ENCODE measurements around the gene AGAP2. TPM values are rescaled to one million over a fixed set of nuclear protein-coding genes. Genes with fewer than 3 reads are reported as not detected.

Gene AGAP2
- total and polyA plus RNA-seq, 2 of the 8 experiments (the other 6 are each of a cell fraction or from before 2014, with no cell fraction given) = 1.5 TPM

DNA sequence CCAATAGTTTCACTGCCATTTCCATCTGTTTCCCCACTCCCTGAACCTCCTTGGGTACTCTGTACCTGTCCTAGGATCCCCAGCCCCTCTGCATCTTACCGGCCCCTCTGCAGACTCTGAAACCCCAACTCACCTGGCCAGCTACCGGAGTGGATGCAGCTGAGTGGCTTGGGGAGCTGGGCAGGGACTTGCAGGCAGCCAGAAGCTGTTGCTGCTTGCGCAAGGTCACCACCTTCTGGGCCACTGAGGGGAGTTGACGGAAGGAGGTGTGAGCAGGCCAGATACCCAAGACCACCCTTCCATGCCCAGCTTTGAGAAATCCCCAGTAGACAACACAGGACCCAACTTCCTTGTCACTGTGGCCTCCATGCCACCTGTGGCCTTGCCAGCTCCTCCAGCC is 6.3 kb downstream of the AGAP2 start:
- Histone ChIP-seq H3K4ac (replicated peaks; ENCODE audit: insufficient read length, low read depth, low read length) (no peak overlapping the region), H2BK15ac (ENCODE audit: low read length) (no peak overlapping the region), H4K20me1 (replicated peaks in 1 of 2; ENCODE audit: control insufficient read depth in 1 of 2, insufficient read depth in 2 of 2, low read length in 2 of 2) (peaks cover 0 to 19% of the 10 kb centered on the region in 2 experiments), H2BK20ac (ENCODE audit: low read length) (no peak overlapping the region), H3K4me2 (ENCODE audit: insufficient read depth in 1 of 2, low read depth in 2 of 2, low read length in 2 of 2) (no peak overlapping the region), H2BK5ac (ENCODE audit: low read depth, low read length) (no peak overlapping the region), H4K5ac (ENCODE audit: insufficient read length, low read depth, low read length) (no peak overlapping the region), H3K18ac (ENCODE audit: extremely low read depth, low read length) (no peak overlapping the region), H3K27ac (ENCODE audit: low read depth, low read length) (no peak overlapping the region), H3K27me3 (replicated peaks in 1 of 4; ENCODE audit: control insufficient read depth in 3 of 4, extremely low read depth in 1 of 4, insufficient read depth in 3 of 4, low read length in 3 of 4) (peaks cover 36 to 96% (median 80%) of the 10 kb centered on the region in 4 experiments), H2AFZ (ENCODE audit: low read length) (no peak overlapping the region), H3K4me3 (ENCODE audit: extremely low read depth in 1 of 4, insufficient read depth in 2 of 4, low read depth in 3 of 4, low read length in 4 of 4) (no peak overlapping the region), H3K14ac (ENCODE audit: insufficient read length) (no peak overlapping the region), H3K23ac (ENCODE audit: insufficient read length) (no peak overlapping the region), H2AK5ac (ENCODE audit: low read depth, low read length) (no peak overlapping the region), H3K79me1 (ENCODE audit: low read depth, low read length) (no peaks in the 10 kb centered on the region), H3K4me1 (replicated peaks in 1 of 4; ENCODE audit: control insufficient read depth in 3 of 4, insufficient read depth in 4 of 4, low read length in 3 of 4) (peaks cover 6 to 21% (median 13%) of the 10 kb centered on the region in 4 experiments; a peak in 6 of 7 replicates), H4K8ac (ENCODE audit: extremely low read depth, insufficient read depth, low read length) (no peak overlapping the region), H3K56ac (replicated peaks; ENCODE audit: insufficient read length, low read depth, low read length) (no peak overlapping the region), H3K9ac (replicated peaks in 1 of 4; ENCODE audit: extremely low read depth in 1 of 4, low read depth in 3 of 4, low read length in 3 of 4) (no peak overlapping the region), H3K79me2 (ENCODE audit: control insufficient read depth in 1 of 2, insufficient read depth in 2 of 2, low read length in 2 of 2) (no peaks in the 10 kb centered on the region), H3K36me3 (ENCODE audit: control insufficient read depth in 2 of 4, insufficient read depth in 4 of 4, low read length in 3 of 4) (no peaks in the 10 kb centered on the region; a peak in 1 of 8 replicates), H2BK12ac (ENCODE audit: low read depth, low read length) (no peak overlapping the region), H4K91ac (replicated peaks; ENCODE audit: insufficient read length, low read length) (no peak overlapping the region), H3K9me3 (ENCODE audit: insufficient read depth in 2 of 2, low read depth in 1 of 2, low read length in 1 of 2) (no peaks in the 10 kb centered on the region), H3K23me2 (ENCODE audit: low read depth, low read length) (peaks cover under 1% of the 10 kb centered on the region; the same call in 1 of the 2 replicates), H2BK120ac (replicated peaks; ENCODE audit: low read depth, low read length) (no peak overlapping the region)
- DNase-seq (ENCODE audit: low read depth in 1 of 2, low spot score in 2 of 2) (no peak), FAIRE-seq (no peak)
- no peak for TF ChIP-seq RXRA (IDR thresholded peaks at IDR 0.05; ENCODE audit: insufficient read depth, low read depth, low read length)
- TF ChIP-seq CEBPB (IDR thresholded peaks at IDR 0.05; ENCODE audit: low read depth, low read length) = 0 out of 2 replicates have a peak, but pooled peaks have one; percentile 17
- TF ChIP-seq CBX5 (IDR thresholded peaks at IDR 0.05; ENCODE audit: low read depth, low read length) = no peak
- ChIA-PET POLR2A (ENCODE audit: partially characterized antibody) (interaction anchor here (0.9 to 3.4 kb wide), 4 partner anchors 9 to 112 kb away, joined by 3 to 10 read pairs (median 5); partner anchors contain the start of gene TSPAN31), CTCF (ENCODE audit: partially characterized antibody) (interaction anchor here (0.5 to 2.6 kb wide), 12 partner anchors 9 to 272 kb away, joined by 3 to 19 read pairs (median 4); partner anchors contain the start of genes B4GALNT1 and TSPAN31)
- 73% methylated on average over 4 of the region's 4 CpGs; no CpG with 5 or more reads in 1 of the 2 experiments for WGBS, 2 experiments (ENCODE audit: extremely low coverage in 1 of 2, insufficient coverage in 1 of 2, insufficient read length in 1 of 2, insufficient replicate concordance in 2 of 2, low coverage in 1 of 2, low lambda C conversion rate in 2 of 2, missing lambda C conversion rate in 1 of 2)
